IPS-18c (cell line): ENCODE data around the gene CYBA.

ENCODE experiments used
- H3K4me3 ChIP-seq: 2 replicates; pipeline ENCODE4 v1.7.0; 2013; ENCODE audit warnings: low read depth, mild to moderate bottlenecking, low read length, moderate library complexity; ENCODE audit not compliant: insufficient read depth
- H3K9me3 ChIP-seq: one replicate; pipeline ENCODE4 v1.6.1; 2013; ENCODE audit warnings: mild to moderate bottlenecking, low read length, moderate library complexity; ENCODE audit not compliant: control insufficient read depth, insufficient read depth

Gene CYBA

GRCh38 chr16:88640039-88640495 lies 10.8 kb downstream of the CYBA start:
- H3K9me3 ChIP-seq = peaks cover 2% of the 10 kb centered on the region

GRCh38 chr16:88639231-88640038 lies 11.4 kb downstream of the CYBA start:
- peaks cover 2% of the 10 kb centered on the region for H3K9me3 ChIP-seq
- H3K4me3 ChIP-seq = peak overlapping the region; percentile 20; the same call in 1 of the 2 replicates

More at GRCh38 chr16:88640039-88640495, 10.8 kb downstream of the CYBA start:
- H3K4me3 ChIP-seq = no peak overlapping the region

- H3K4me3 ChIP-seq = peak within 1 kb of the TSS; percentile 20; the same call in 1 of the 2 replicates
- H3K9me3 ChIP-seq = peaks cover under 1% of the 10 kb centered on the region
These were observed 12.3 kb downstream of the CYBA start, which contains the start of gene IL17C for GRCh38 chr16:88638323-88639230. Gene IL17C, plus strand, starts transcription at chr16:88638572. Its CDS starts 70 bp downstream, at chr16:88638642.

- no peaks in the 10 kb centered on the region for H3K9me3 ChIP-seq
- no peak overlapping the region for H3K4me3 ChIP-seq
These were observed 14.2 kb downstream of the CYBA start for GRCh38 chr16:88636488-88637265.

- Histone ChIP-seq H3K4me3 (peak overlapping the region; percentile 15; the same call in 1 of the 2 replicates), H3K9me3 (no peaks in the 10 kb centered on the region)
These were observed 15.1 kb downstream of the CYBA start for GRCh38 chr16:88635671-88636319.

- no peaks in the 10 kb centered on the region for H3K9me3 ChIP-seq
- H3K4me3 ChIP-seq = peak overlapping the region; percentile 77
These were observed 15.7 kb downstream of the CYBA start for GRCh38 chr16:88634994-88635670.

- no peaks in the 10 kb centered on the region for H3K9me3 ChIP-seq
- peak overlapping the region; percentile 77 for H3K4me3 ChIP-seq
These were observed 16.5 kb downstream of the CYBA start for GRCh38 chr16:88634141-88634993.

GRCh38 chr16:88633684-88634140 lies 17.1 kb downstream of the CYBA start:
- Histone ChIP-seq H3K9me3 (no peaks in the 10 kb centered on the region), H3K4me3 (peak overlapping the region; percentile 77)

GRCh38 chr16:88632587-88632930 lies 18.3 kb downstream of the CYBA start:
- Histone ChIP-seq H3K9me3 (no peaks in the 10 kb centered on the region), H3K4me3 (no peak overlapping the region)

GRCh38 chr16:88631920-88632586 lies 18.8 kb downstream of the CYBA start:
- H3K4me3 ChIP-seq = no peak overlapping the region
- H3K9me3 ChIP-seq = no peaks in the 10 kb centered on the region

- Histone ChIP-seq H3K4me3 (no peak overlapping the region), H3K9me3 (no peaks in the 10 kb centered on the region)
These were observed 19.5 kb downstream of the CYBA start for GRCh38 chr16:88631384-88631783.

GRCh38 chr16:88630941-88631340 lies 19.9 kb downstream of the CYBA start:
- no peak overlapping the region for H3K4me3 ChIP-seq
- H3K9me3 ChIP-seq = no peaks in the 10 kb centered on the region

GRCh38 chr16:88630433-88630832 lies 20.4 kb downstream of the CYBA start:
- H3K9me3 ChIP-seq = no peaks in the 10 kb centered on the region
- H3K4me3 ChIP-seq = no peak overlapping the region

- H3K4me3 ChIP-seq = no peak overlapping the region
- H3K9me3 ChIP-seq = no peaks in the 10 kb centered on the region
These were observed 21.0 kb downstream of the CYBA start for GRCh38 chr16:88629835-88630234.

GRCh38 chr16:88628512-88628974 lies 22.3 kb downstream of the CYBA start:
- H3K9me3 ChIP-seq = no peaks in the 10 kb centered on the region
- H3K4me3 ChIP-seq = no peak overlapping the region
